HPDE6-E6E7 (cell line): ENCODE data around the gene SYT11.
"Not testable (repeated sequence)": the region's sequence is repeated elsewhere in the genome, so short reads cannot be mapped to it uniquely, and the experiment has no call there.

Source experiments
- DNase-seq: peaks from one replicate; pipeline ENCODE4 v3.0.0; 2011; ENCODE audit warnings: missing footprints; ENCODE audit errors: extremely low spot score

Gene SYT11

DNA sequence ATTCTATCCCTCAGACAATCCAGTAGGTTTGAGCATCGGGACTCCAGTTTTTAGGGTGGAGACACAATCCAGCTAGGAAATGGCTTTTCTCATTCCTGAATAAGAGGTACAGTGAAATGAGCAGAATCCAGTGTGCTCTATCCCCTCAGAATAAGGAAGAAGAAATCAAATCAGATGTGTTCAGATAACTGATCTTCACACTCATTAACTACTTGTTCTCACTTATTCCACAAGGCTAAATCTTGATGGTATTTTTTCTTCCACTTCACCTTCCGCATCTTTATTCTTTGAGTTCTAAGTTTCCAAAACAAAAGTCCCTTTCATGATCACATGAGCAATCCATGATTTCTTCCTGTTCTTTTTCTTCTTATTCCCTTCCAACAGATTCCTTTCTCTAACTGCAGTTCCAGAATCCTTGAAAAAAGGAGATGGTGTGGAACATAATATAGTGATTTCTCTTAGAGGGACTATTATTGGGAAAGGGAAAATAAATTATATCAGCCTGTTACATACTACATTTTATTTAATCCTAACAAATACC, 1.7 kb downstream of the SYT11 start:
- DNase-seq: no peak

DNA sequence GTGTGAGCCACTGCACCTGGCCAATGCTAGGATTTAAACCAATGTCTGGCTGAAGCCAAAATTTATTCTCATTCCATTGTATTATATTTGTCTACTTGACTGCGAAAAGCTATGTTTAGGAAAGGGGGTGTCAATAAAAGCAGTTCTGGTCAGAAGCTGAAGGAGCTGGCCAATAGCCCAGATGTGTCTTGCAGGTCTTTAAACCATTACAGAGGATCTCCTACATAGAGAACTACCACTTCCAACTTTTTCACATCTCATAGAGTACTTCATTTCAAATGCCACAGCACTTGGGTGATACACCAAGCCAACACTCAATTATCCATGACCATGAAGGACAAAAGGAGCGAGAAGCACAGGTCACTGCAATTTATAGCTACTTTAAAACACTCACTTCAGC, 2.5 kb downstream of the SYT11 start:
- DNase-seq: no peak

DNA sequence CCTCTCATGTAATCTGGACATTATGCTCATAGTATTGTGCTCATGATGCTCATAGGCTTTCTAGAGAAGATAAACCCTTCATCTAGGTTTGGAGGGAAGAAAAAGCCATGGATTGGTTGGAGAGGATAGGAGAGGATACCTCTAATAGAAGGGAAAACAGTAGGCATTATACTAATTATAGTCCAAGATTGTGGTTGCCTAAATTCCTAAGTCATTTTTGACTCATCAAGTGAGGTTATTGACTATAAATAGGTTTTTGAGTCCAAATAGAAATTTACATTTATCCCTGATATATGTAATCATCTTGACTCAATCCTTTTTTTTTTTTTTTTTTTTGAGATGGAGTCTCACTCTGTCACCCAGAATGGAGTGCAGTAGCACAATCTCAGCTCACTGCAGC, 5.0 kb downstream of the SYT11 start:
- no peak for DNase-seq

DNA sequence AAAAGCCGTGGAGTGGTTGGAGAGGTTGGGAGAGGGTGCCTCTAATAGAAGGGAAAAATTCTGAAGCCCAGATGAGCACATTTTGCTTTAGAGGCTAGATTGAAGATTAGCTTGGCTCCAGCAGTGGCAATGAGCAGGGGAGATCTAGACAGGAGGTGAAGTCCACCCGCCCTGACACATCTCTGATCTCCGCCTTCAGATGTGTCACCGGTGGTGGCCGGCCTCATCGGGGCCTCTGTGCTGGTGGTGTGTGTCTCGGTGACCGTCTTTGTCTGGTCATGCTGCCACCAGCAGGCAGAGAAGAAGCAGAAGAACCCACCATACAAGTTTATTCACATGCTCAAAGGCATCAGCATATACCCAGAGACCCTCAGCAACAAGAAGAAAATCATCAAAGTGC, 8.4 kb downstream of the SYT11 start:
- no peak for DNase-seq

DNA sequence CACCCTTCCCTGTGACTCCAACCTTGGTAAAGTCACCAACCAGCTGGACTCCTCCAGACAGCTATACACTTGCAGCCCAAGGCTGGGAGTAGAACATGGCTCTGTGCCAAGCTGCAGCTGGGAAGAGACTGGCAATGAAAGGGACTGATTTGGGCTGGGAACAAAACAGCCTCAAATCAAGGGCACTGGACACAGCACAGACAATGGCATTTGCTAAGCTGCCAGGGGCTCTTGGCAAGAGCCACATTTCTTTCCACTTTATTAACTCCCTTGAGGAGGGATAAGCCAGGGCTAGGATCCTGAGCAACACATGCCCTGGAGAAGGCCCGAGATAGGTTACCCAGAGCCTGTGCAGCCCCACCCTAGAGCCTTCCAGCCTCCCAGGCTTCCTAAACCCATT, 12.0 kb downstream of the SYT11 start:
- DNase-seq: no peak

DNA sequence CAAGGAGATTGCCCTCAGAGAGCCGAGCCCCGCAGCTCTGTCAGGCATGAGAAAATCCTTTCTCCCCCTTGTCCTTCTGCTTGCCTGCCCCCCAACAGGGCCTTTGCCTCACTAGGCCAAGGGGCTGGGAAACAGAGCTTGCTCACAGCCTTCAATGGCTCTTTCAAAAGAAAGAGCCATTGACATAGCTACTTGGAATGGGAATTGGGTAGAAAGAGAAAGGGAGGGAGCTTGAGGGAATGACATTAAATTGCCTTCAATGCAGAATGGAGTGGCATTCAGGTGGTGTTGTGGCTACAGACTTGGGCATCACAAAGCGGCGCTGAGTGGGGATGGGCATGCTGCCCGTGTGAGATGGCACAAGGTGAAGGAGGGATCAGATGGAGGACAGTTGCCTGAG, 13.2 kb downstream of the SYT11 start:
- no peak for DNase-seq

DNA sequence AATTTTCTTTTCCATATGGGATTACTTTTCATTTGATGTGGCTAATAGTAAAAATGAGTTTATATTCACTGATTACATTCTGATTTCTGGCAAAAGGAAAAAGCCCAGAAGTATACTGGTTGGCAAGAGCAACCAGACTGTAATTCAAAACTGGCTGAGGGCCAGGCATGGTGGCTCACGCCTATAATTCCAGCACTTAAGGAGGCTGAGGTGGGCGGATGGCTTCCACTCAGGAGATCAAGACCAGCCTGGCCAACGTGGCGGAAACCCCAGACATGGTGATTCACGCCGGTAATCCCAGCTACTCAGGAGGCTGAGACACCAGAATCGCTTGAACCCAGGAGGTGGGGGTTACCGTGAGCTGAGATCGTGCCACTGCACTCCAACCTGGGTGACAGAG, 14.5 kb downstream of the SYT11 start:
- DNase-seq: no peak

DNA sequence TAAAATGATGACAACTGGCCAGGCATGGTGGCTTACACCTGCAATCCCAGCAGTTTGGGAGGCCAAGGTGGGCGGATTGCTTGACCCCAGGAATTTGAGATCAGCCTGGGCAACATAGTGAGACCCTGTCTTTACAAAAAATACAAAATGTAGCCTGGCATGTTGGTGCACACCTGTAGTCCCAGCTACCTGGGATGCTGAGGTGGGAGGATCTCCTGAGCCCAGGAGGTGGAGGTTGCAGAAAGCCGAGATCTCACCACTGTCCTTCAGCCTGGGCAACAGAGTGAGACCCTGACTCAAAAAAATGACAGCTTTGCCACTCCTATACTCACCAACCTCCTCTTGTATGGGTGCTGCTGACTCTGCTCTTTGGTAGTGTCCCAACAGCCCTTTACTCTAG, 18.6 kb downstream of the SYT11 start:
- no peak for DNase-seq

DNA sequence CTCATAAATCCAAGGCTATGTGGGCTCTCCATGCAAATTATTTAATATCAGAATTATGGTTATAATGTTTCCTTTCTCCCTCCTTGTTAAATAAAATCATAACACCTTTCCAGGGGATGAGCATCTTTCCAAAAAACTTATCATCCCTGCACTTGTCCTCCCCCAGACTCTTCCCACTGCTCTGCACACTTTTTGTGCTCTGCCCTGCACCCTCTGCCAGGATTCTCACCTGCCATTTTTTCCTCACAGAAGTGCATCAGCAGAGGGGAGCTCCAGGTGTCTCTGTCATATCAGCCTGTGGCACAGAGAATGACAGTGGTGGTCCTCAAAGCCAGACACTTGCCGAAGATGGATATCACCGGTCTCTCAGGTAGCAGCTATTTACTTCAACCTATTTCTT, 20.9 kb downstream of the SYT11 start:
- DNase-seq: no peak

DNA sequence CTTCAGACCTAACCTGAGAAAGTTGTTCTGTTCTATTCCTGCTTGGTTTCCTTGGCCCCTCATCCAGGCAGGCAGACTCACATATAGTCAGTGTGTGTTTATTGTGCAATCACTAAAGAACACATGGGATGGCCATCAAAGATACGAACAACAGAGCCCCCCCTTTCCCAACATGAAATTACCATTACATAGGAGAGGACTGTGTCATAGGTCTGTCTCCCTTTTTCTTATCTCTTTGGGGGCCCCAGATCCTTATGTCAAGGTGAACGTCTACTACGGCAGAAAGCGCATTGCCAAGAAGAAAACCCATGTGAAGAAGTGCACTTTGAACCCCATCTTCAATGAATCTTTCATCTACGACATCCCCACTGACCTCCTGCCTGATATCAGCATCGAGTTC, 21.6 kb downstream of the SYT11 start:
- no peak for DNase-seq

DNA sequence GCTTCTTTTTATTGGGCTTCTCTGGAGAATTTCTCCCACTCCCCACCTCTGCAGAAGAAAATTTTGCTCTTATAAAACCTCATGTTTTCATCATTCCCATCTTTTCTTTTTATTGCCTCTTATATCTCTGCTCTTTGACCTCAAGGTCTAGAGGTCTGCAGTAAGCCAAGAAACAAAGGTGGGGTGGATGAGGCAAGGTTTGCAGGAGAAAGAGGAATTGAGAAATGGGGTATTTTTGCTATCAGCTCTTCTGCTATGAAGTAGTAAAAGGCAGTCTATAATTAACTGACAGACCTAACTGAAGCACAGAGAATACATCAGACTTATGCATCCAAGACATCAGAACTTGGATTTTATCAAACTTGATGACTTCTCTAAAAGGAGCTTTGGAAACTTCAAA, 22.9 kb downstream of the SYT11 start:
- DNase-seq: no peak

DNA sequence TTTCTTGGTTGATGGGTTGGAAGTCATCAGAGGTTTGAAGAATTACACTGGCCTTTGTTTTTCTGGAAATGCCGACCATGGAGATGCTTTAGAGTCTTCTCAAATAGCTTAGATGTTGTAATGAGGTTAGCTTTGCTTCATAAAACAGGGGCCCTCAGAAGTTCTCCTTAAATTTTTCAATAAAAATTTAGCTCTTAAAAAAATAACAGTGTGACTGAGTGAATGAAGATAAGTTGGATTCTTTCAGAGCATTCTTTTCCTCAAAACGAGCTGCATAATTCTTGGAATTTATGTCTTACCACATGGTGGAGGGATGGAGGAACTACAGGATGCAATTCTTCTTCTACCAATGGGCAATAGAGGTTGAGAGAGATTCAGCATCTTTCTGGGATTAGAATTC, 23.4 kb downstream of the SYT11 start:
- no peak for DNase-seq

DNA sequence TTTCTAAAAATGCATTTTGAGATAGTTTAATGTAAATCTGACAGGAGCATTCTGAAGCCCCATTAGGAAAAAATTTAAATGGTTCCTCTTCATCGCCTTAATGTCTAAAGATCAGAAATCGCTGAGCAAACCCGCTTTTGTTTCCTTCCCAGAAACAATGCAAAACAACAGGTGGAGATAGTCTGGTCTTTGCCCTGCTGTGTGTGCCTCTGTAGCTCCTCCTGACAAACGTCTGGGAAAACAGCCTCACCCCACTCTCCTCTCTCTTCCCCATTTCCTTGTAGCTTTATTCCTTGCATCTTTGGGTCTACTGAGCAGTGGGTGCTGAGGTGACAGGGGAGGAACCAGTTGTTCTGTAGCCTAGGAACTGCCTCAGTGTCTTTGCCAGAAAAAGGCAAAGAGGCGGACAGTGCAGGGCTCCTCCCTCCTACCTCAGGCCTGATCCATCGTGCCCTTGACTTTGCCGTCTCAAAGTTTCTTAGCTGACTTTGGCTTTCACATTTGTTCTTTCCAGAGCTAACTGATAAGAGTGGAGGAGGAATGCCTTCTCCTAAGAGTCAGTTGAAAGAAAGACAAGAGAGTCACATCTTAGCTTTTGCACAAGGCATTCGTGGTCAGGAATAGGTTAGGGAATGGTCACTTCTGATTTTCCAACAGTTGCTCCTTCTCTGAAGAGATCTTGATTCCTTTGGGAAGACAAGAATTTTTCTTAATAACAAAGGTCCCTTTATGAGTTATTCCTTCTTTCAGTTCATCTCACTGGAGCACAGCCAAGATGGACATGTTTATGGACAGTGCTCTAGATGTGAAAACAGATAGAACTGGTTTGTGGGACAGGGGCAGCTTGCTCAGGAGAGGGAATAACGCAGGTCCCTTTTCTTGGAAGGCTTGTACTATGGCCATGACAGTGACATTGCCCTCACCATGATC, 24.9 kb downstream of the SYT11 start:
- no peak for DNase-seq

DNA sequence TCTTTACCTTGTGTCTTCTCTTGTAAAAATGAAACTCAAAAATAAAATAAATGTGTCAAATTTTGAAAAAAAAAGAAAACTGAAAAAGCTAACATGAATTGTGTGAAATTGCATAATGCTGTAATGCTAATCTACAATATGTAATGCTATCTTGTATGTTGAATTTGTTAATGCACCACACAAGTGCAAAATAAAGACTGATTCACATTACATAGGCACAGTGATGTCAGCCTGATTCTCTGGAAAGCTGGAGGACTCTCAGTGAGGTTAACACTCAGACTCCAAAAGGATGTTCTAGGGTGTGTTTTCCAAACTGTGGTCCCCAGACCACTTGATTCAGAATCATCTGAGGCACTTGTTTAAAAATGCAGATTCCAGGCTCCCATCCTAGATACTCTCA, 25.6 kb downstream of the SYT11 start:
- DNase-seq: no peak

DNA sequence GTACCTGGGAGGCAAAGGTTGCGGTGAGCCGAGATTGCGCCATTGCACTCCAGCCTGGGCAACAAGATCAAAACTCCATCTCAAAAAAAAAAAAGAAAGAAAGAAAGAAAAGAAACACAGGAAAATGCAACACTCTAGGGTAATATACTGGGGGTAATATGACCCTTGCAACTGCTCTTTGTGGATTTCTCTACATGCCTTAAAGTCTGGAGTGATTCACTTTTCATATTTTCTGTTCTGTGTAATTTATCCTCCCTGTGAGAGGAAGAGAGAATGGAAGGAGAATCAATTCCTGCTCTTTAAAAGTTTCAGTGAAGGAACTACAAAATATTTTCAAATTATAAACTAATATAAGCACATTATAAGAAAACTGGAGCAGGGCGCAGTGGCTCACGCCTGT, 29.1 kb downstream of the SYT11 start:
- no peak for DNase-seq

DNA sequence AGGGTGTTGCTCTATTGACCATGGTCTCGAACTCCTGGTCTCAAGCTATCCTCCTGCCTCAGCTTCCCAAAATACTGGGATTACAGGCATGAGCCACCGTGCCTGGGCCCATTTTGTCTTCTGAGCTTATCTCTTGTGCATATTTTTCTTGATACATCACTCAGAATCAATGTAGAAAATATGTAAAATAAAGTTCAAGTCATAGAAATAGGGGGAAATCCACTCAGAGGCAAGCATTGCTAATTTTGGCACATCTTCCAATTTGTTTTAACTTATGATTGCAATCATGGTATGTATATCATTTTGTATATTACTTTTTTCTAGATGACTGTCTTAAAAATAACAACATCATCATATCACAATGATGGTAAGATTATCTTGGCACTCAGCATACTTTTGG, 30.2 kb downstream of the SYT11 start:
- DNase-seq: no peak

DNA sequence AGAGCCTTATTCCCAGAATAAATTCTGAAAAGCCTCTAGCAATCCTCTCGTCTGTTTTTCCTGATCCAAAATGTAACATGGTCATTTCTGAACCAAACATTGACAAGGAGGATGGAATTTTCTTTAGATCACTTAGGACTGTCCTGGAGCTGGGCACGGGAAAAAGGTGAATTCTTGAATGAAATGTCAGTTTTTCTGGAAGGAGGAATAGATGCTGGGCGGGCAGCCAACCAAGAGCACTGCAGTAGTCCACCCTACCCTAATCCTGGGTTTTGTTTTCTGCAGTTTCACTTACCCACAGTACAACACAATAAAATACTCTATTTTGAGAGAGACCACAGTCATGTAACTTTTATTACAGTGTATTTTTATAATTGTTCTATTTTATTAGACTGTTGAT, 30.9 kb downstream of the SYT11 start:
- no peak for DNase-seq

DNA sequence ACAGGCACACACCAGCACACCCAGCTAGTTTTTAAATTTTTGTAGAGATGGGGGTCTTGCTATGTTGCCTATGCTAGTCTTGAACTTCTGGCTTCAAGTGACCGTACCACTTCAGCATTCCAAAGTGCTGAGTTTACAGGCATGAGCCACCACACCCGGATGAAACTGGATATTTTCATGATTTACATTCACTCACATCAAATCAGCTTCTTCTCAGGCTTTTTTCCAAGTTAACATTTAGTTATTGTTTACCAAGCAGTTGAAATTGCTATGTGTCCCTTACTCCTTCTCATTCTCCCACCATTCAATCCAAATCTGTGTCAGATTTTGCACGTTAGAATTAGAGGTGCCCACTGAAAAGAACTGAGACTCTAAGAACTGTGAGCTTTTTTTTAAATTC, 33.4 kb downstream of the SYT11 start:
- no peak for DNase-seq

DNA sequence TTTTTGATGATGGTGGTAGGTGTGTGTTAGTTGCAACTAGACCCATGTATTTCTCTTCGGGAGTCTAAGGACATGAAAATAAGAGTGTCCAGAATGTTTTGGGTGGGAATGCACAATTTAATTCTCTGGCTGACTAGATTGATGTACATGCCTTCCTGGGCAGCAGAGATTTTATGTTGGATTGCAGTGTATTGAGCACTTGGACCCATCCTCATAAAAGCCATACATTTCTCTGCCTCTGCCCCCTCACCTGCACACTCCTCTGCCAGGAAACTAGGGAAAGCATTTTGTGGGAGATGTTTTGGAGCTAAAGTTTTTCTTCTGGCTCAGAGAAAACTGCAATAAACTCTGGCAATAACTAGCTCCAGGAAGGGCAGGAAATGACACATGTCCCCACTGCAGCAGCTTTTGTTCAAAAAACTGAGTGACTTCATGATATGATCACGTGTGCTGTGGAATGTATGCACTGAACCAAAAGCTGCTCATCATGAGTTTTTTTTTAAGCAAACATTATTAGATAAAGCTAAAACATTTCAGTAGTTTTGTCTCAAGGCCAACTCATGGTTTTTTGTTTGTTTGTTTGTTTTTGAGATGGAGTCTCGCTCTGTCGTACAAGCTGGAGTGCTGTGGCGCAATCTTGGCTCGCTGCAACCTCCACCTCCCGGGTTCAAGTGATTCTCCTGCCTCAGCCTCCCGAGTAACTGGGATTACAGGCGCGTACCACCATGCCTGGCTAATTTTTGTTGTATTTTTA, 34.2 kb downstream of the SYT11 start:
- peak; percentile 74 for DNase-seq

DNA sequence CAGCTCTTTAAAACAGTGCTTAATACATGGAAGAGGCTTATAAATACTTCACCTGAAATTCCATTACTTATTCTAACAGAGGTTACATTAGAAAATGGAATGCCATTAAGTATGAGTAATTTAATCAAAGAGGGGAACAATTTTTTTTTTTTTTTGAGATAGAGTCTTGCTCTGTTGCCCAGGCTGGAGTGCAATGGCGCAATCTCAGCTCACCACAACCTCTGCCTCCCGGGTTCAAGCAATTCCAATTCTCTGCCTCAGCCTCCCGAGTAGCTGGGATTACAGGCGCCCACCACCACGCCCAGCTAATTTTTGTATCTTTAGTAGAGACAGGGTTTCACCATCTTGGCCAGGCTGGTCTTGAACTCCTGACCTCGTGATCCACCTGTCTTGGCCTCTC, 36.2 kb downstream of the SYT11 start:
- DNase-seq: not testable (repeated sequence)

DNA sequence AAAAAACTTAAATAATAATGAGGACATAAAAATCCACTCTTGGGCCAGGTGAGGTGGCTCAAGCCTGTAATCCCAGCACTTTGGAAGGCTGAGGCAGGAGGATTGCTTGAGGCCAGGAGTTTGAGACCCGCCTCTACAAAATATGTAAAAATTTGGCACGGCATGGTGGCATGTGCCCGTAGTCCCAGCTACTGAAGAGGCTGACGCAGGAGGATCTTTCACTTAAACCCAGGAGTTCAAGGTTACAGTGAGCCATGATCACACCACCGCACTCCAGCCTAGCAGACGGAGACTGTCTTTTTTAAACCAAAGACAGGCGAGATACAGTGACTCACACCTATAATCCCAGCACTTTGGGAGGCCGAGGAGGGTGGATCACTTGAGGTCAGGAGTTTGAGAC, 37.1 kb downstream of the SYT11 start:
- DNase-seq: not testable (repeated sequence)

DNA sequence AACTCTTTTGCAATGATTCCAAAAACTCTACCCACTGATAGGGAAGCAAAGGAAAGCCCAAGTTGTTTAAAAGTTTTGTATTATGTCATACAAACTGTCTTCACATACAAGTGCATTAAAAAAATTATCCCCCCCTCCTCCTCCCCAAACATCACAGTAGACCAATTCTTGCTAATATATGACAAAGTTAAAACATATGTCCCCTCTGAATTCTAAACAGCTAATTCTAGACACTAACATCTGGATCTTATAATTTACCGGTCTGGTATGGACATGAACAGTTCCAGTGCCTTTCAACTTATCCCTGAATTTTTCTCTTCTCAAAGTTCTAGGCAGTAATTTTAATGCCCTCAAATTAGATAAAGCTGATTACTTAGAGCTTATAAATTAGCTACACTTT, 38.4 kb downstream of the SYT11 start:
- DNase-seq: no peak

DNA sequence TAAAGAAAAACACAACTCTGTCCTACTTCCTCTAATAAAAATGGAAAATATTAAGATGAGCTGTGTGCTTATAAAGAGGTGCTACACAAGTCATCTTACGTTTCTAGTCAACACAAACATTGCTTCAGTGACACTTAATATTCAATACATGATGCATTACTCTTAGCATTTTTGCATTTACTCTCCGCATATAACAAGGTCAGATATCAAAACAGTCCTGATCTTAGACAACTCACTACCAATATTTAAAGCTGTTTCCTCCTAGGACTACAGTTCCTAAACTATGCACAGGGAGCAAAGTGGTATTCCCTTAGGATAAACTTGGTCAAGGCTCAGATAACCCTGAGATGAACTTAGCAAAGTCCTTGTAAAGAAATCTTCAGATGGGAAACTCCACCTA, 39.5 kb downstream of the SYT11 start:
- no peak for DNase-seq
